Hepatocyte (in vitro differentiated cells): ENCODE data around the gene PRSS57.

Experiments
- EZH2 ChIP-seq: fragments of 200-600 bp; sonication (generic); IDR thresholded peaks from 2 replicates; pipeline ENCODE4 v1.6.1; 2016; ENCODE audit warnings: antibody characterized with exemption, mild to moderate bottlenecking, borderline replicate concordance
- EZH2phosphoT487 ChIP-seq: fragments of 200-600 bp; sonication (generic); IDR thresholded peaks from one replicate; pipeline ENCODE4 v1.6.1; 2018; ENCODE audit warnings: antibody characterized with exemption, mild to moderate bottlenecking, low read depth, moderate library complexity; ENCODE audit not compliant: unreplicated experiment, severe bottlenecking
- TF ChIP-seq, protein P1 (sequence below): fragments of 200-600 bp; sonication (generic); IDR thresholded peaks from 2 replicates; pipeline ENCODE4 v1.5.1; 2016; ENCODE audit warnings: antibody characterized with exemption, mild to moderate bottlenecking; ENCODE audit not compliant: poor library complexity

DNA sequence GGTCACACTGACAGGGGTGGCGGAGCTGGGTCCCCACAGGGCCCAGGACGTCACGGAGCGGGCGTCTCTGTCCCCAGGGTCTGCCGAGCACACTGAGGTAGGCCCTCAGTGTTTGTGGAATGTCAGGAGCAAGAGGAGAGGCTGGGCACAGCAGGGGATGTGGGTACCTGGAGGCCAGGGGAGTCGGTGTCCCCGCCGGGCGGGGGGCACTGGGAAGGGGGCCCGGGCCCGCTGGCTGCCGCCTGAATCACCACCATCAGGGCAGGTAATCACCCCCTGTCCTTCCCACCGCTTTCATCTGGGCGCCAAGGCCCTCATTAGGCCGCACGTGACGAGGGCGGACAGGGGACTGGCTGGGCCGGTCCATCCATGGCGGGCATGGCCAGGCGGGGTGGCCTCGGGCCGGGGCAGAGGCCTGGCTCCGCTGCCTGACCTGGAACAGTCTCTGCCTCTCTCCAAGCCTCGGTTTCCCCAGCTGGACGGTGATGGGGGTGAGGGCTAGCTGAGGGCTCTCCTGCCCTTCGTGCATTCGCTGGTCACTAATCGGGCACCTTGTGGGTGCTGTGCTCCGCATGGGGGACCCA, 54.6 kb downstream of the PRSS57 start:
- TF ChIP-seq, protein P1, sequence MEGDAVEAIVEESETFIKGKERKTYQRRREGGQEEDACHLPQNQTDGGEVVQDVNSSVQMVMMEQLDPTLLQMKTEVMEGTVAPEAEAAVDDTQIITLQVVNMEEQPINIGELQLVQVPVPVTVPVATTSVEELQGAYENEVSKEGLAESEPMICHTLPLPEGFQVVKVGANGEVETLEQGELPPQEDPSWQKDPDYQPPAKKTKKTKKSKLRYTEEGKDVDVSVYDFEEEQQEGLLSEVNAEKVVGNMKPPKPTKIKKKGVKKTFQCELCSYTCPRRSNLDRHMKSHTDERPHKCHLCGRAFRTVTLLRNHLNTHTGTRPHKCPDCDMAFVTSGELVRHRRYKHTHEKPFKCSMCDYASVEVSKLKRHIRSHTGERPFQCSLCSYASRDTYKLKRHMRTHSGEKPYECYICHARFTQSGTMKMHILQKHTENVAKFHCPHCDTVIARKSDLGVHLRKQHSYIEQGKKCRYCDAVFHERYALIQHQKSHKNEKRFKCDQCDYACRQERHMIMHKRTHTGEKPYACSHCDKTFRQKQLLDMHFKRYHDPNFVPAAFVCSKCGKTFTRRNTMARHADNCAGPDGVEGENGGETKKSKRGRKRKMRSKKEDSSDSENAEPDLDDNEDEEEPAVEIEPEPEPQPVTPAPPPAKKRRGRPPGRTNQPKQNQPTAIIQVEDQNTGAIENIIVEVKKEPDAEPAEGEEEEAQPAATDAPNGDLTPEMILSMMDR, result no peak
- TF ChIP-seq EZH2 (no peak), EZH2phosphoT487 (no peak)
